ACC112 (cell line): ENCODE measurements around the gene DNMT1.
"Not testable (repeated sequence)": the region's sequence is repeated elsewhere in the genome, so short reads cannot be mapped to it uniquely, and the experiment has no call there.

ENCODE experiments used
- H2AFZ ChIP-seq: fragments of 200-600 bp; sonication (generic); one replicate; pipeline ENCODE4 v1.6.0; 2017; ENCODE audit warnings: antibody characterized with exemption, low read length; ENCODE audit not compliant: unreplicated experiment
- H3K27ac ChIP-seq: fragments of 200-600 bp; sonication (generic); 2 replicates; pipeline ENCODE4 v1.5.1; 2014; ENCODE audit warnings: low read depth, mild to moderate bottlenecking, antibody characterized with exemption, low read length, moderate library complexity
- H3K27me3 ChIP-seq: fragments of 200-600 bp; sonication (generic); 2 replicates; pipeline ENCODE4 v1.6.1; 2014; ENCODE audit warnings: mild to moderate bottlenecking, antibody characterized with exemption, low read length, moderate library complexity, mixed read lengths; ENCODE audit not compliant: insufficient read depth
- H3K36me3 ChIP-seq: fragments of 200-600 bp; sonication (generic); 2 replicates; pipeline ENCODE4 v1.6.1; 2016; ENCODE audit warnings: mild to moderate bottlenecking, antibody characterized with exemption, low read length, moderate library complexity, mixed read lengths; ENCODE audit not compliant: insufficient read depth
- H3K4me1 ChIP-seq: fragments of 200-600 bp; sonication (generic); one replicate; pipeline ENCODE4 v1.6.1; 2016; ENCODE audit warnings: low read length, mixed read lengths; ENCODE audit not compliant: insufficient read depth, unreplicated experiment, control insufficient read depth
- H3K4me3 ChIP-seq: fragments of 200-600 bp; sonication (generic); 2 replicates; pipeline ENCODE4 v1.5.1; 2014; ENCODE audit warnings: mild to moderate bottlenecking, low read depth, low read length
- H3K79me2 ChIP-seq: fragments of 200-600 bp; sonication (generic); one replicate; pipeline ENCODE4 v1.6.0; 2016; ENCODE audit warnings: low read length; ENCODE audit not compliant: control insufficient read depth, unreplicated experiment, insufficient read depth

The DNMT1 gene

GRCh38 chr19:10183926-10184325, 10.8 kb downstream of the DNMT1 start:
- H3K79me2 ChIP-seq, result peaks cover 56% of the 10 kb centered on the region
- no peak overlapping the region for H2AFZ ChIP-seq
- no peak overlapping the region for H3K4me3 ChIP-seq
- H3K36me3 ChIP-seq, result no peaks in the 10 kb centered on the region; the same call in 1 of the 2 replicates
- H3K4me1 ChIP-seq, result no peaks in the 10 kb centered on the region
- no peaks in the 10 kb centered on the region for H3K27me3 ChIP-seq
- no peak overlapping the region for H3K27ac ChIP-seq

- peaks cover 48% of the 10 kb centered on the region for H3K79me2 ChIP-seq
- no peaks in the 10 kb centered on the region; the same call in 1 of the 2 replicates for H3K36me3 ChIP-seq
- no peak overlapping the region for H2AFZ ChIP-seq
- H3K27ac ChIP-seq, result no peak overlapping the region
- H3K27me3 ChIP-seq, result no peaks in the 10 kb centered on the region
- no peaks in the 10 kb centered on the region for H3K4me1 ChIP-seq
- no peak overlapping the region for H3K4me3 ChIP-seq
Observed at GRCh38 chr19:10182847-10183246, 11.9 kb downstream of the DNMT1 start.

- H3K27ac ChIP-seq, result no peak overlapping the region
- H2AFZ ChIP-seq, result no peak overlapping the region
- peaks cover 40% of the 10 kb centered on the region for H3K79me2 ChIP-seq
- no peak overlapping the region for H3K4me3 ChIP-seq
- no peaks in the 10 kb centered on the region for H3K27me3 ChIP-seq
- H3K36me3 ChIP-seq, result peaks cover under 1% of the 10 kb centered on the region; the same call in 1 of the 2 replicates
- H3K4me1 ChIP-seq, result no peaks in the 10 kb centered on the region
Observed at GRCh38 chr19:10182076-10182475, 12.7 kb downstream of the DNMT1 start.

- Histone ChIP-seq H3K79me2 (peaks cover 25% of the 10 kb centered on the region), H2AFZ (no peak overlapping the region), H3K27me3 (no peaks in the 10 kb centered on the region), H3K4me1 (no peaks in the 10 kb centered on the region), H3K4me3 (no peak overlapping the region), H3K36me3 (peaks cover 3% of the 10 kb centered on the region; the same call in 1 of the 2 replicates), H3K27ac (no peak overlapping the region)
Observed at GRCh38 chr19:10180459-10180858, 14.3 kb downstream of the DNMT1 start.

- peaks cover 23% of the 10 kb centered on the region for H3K79me2 ChIP-seq
- not testable (repeated sequence) for H2AFZ ChIP-seq, H3K4me3 ChIP-seq, H3K36me3 ChIP-seq, H3K4me1 ChIP-seq, H3K27ac ChIP-seq, H3K27me3 ChIP-seq
Observed at GRCh38 chr19:10180024-10180423, 14.7 kb downstream of the DNMT1 start.

- Histone ChIP-seq H3K4me1 (peaks cover 9% of the 10 kb centered on the region), H2AFZ (no peak overlapping the region), H3K27me3 (no peaks in the 10 kb centered on the region), H3K27ac (peak overlapping the region; percentile 74), H3K79me2 (peaks cover 7% of the 10 kb centered on the region), H3K36me3 (peaks cover 15% of the 10 kb centered on the region), H3K4me3 (no peak overlapping the region)
Observed at GRCh38 chr19:10173527-10173926, 21.2 kb downstream of the DNMT1 start.

- H3K27ac ChIP-seq, result no peak overlapping the region
- H3K4me1 ChIP-seq, result peaks cover 4% of the 10 kb centered on the region
- H3K79me2 ChIP-seq, result peaks cover 9% of the 10 kb centered on the region
- H2AFZ ChIP-seq, result no peak overlapping the region
- no peaks in the 10 kb centered on the region for H3K27me3 ChIP-seq
- no peak overlapping the region for H3K4me3 ChIP-seq
- peaks cover 11% of the 10 kb centered on the region for H3K36me3 ChIP-seq
Observed at GRCh38 chr19:10168386-10168948, 26.3 kb downstream of the DNMT1 start.

GRCh38 chr19:10167459-10167858, 27.3 kb downstream of the DNMT1 start:
- H3K4me3 ChIP-seq, result no peak overlapping the region
- no peak overlapping the region for H2AFZ ChIP-seq
- no peak overlapping the region for H3K27ac ChIP-seq
- H3K27me3 ChIP-seq, result no peaks in the 10 kb centered on the region
- H3K79me2 ChIP-seq, result peaks cover 9% of the 10 kb centered on the region
- H3K4me1 ChIP-seq, result no peaks in the 10 kb centered on the region
- peaks cover 4% of the 10 kb centered on the region; the same call in 1 of the 2 replicates for H3K36me3 ChIP-seq

- not testable (repeated sequence) for H3K4me3 ChIP-seq, H3K27ac ChIP-seq, H3K36me3 ChIP-seq, H3K27me3 ChIP-seq, H2AFZ ChIP-seq, H3K4me1 ChIP-seq, H3K79me2 ChIP-seq
Observed at GRCh38 chr19:10166501-10166900, 28.3 kb downstream of the DNMT1 start.

GRCh38 chr19:10166046-10166445, 28.7 kb downstream of the DNMT1 start:
- H3K4me1 ChIP-seq, result no peaks in the 10 kb centered on the region
- peaks cover 7% of the 10 kb centered on the region for H3K79me2 ChIP-seq
- no peak overlapping the region for H3K27ac ChIP-seq
- no peak overlapping the region for H2AFZ ChIP-seq
- H3K27me3 ChIP-seq, result no peaks in the 10 kb centered on the region
- peaks cover 4% of the 10 kb centered on the region; the same call in 1 of the 2 replicates for H3K36me3 ChIP-seq
- no peak overlapping the region for H3K4me3 ChIP-seq

GRCh38 chr19:10163536-10163935, 31.2 kb downstream of the DNMT1 start:
- Histone ChIP-seq H2AFZ (no peak overlapping the region), H3K4me1 (no peaks in the 10 kb centered on the region), H3K36me3 (peaks cover 14% of the 10 kb centered on the region; the same call in 1 of the 2 replicates), H3K4me3 (no peak overlapping the region), H3K79me2 (peaks cover 2% of the 10 kb centered on the region), H3K27ac (no peak overlapping the region), H3K27me3 (no peaks in the 10 kb centered on the region)
